OCI-M2 (cell line): ENCODE measurements around the gene LRP1B.

Experiments used
- DNase-seq: peaks from one replicate; lab custom pipeline; 2025; ENCODE audit not compliant: unreplicated experiment; lab: John Stamatoyannopoulos, UW

Gene LRP1B

GRCh38 chr2:141701618-141702017 lies 429.2 kb downstream of the LRP1B start:
- no peak for DNase-seq

- no peak for DNase-seq
Observed at GRCh38 chr2:141699573-141699972, 431.2 kb downstream of the LRP1B start.

GRCh38 chr2:141698500-141698899 lies 432.3 kb downstream of the LRP1B start:
- DNase-seq: no peak

- DNase-seq: no peak
Observed at GRCh38 chr2:141697035-141697434, 433.8 kb downstream of the LRP1B start.

- DNase-seq: no peak
Observed at GRCh38 chr2:141694180-141694579, 436.6 kb downstream of the LRP1B start.

- no peak for DNase-seq
Observed at GRCh38 chr2:141692829-141693228, 438.0 kb downstream of the LRP1B start.

GRCh38 chr2:141676139-141676538 lies 454.7 kb downstream of the LRP1B start:
- no peak for DNase-seq

- DNase-seq: no peak
Observed at GRCh38 chr2:141666191-141666590, 464.6 kb downstream of the LRP1B start.

GRCh38 chr2:141660232-141660631 lies 470.6 kb downstream of the LRP1B start:
- no peak for DNase-seq

- no peak for DNase-seq
Observed at GRCh38 chr2:141654311-141654710, 476.5 kb downstream of the LRP1B start.

GRCh38 chr2:141653184-141653583 lies 477.6 kb downstream of the LRP1B start:
- DNase-seq: no peak

- no peak for DNase-seq
Observed at GRCh38 chr2:141652308-141652707, 478.5 kb downstream of the LRP1B start.

- no peak for DNase-seq
Observed at GRCh38 chr2:141647353-141647752, 483.5 kb downstream of the LRP1B start.

- DNase-seq: no peak
Observed at GRCh38 chr2:141641462-141641861, 489.4 kb downstream of the LRP1B start.

- no peak for DNase-seq
Observed at GRCh38 chr2:141639809-141640208, 491.0 kb downstream of the LRP1B start.

GRCh38 chr2:141633132-141633531 lies 497.7 kb downstream of the LRP1B start:
- no peak for DNase-seq

- no peak for DNase-seq
Observed at GRCh38 chr2:141630407-141630930, 500.3 kb downstream of the LRP1B start.

GRCh38 chr2:141620372-141620771 lies 510.4 kb downstream of the LRP1B start:
- no peak for DNase-seq

- no peak for DNase-seq
Observed at GRCh38 chr2:141618457-141618856, 512.4 kb downstream of the LRP1B start.

- no peak for DNase-seq
Observed at GRCh38 chr2:141611981-141612380, 518.8 kb downstream of the LRP1B start.

GRCh38 chr2:141611176-141611571 lies 519.6 kb downstream of the LRP1B start:
- no peak for DNase-seq

- no peak for DNase-seq
Observed at GRCh38 chr2:141610564-141611175, 520.1 kb downstream of the LRP1B start.

GRCh38 chr2:141605163-141605562 lies 525.7 kb downstream of the LRP1B start:
- DNase-seq: no peak
